Smooth muscle cell (in vitro differentiated cells): ENCODE results near the gene SMAD7. TPM values are rescaled to one million over a fixed set of nuclear protein-coding genes. Genes with fewer than 3 reads are reported as not detected.

ENCODE experiments used
- DNase-seq: peaks from one replicate; lab custom pipeline; 2025; ENCODE audit not compliant: unreplicated experiment; lab: John Stamatoyannopoulos, UW
- H2AFZ ChIP-seq: fragments of 200-600 bp; sonication (generic); 2 replicates; pipeline ENCODE4 v1.6.0; 2016; ENCODE audit warnings: antibody characterized with exemption, low read depth, mild to moderate bottlenecking
- H3F3A ChIP-seq: fragments of 200-600 bp; sonication (generic); 2 replicates; pipeline ENCODE4 v1.6.0; 2017; ENCODE audit warnings: antibody characterized with exemption, low read depth
- H3K27ac ChIP-seq: fragments of 200-600 bp; sonication (generic); 2 replicates; pipeline ENCODE4 v1.5.1; 2016; ENCODE audit warnings: low read depth, mild to moderate bottlenecking
- H3K27me3 ChIP-seq: fragments of 200-600 bp; sonication (generic); 2 replicates; pipeline ENCODE4 v1.6.1; 2016; ENCODE audit warnings: low read depth, mild to moderate bottlenecking
- H3K36me3 ChIP-seq: fragments of 200-600 bp; sonication (generic); 2 replicates; pipeline ENCODE4 v1.5.1; 2016; ENCODE audit warnings: low read depth
- H3K4me1 ChIP-seq: fragments of 200-600 bp; sonication (generic); 2 replicates; pipeline ENCODE4 v1.5.1; 2016; ENCODE audit warnings: low read depth
- H3K4me2 ChIP-seq: fragments of 200-600 bp; sonication (generic); 2 replicates; pipeline ENCODE4 v1.6.0; 2016; ENCODE audit warnings: mild to moderate bottlenecking
- H3K4me3 ChIP-seq: fragments of 200-600 bp; sonication (generic); 2 replicates; pipeline ENCODE4 v1.5.1; 2016; ENCODE audit warnings: mild to moderate bottlenecking
- H3K79me2 ChIP-seq: fragments of 200-600 bp; sonication (generic); 2 replicates; pipeline ENCODE4 v1.6.0; 2016; ENCODE audit warnings: low read depth, mild to moderate bottlenecking
- H3K9ac ChIP-seq: fragments of 200-600 bp; sonication (generic); 2 replicates; pipeline ENCODE4 v1.6.0; 2016; ENCODE audit warnings: low read depth
- H3K9me3 ChIP-seq: fragments of 200-600 bp; sonication (generic); replicated peaks from 2 replicates; pipeline ENCODE4 v1.5.1; 2016; ENCODE audit warnings: low read depth
- H4K20me1 ChIP-seq: fragments of 200-600 bp; sonication (generic); 2 replicates; pipeline ENCODE4 v1.6.0; 2016; ENCODE audit warnings: low read depth
- CTCF ChIP-seq: fragments of 200-600 bp; sonication (generic); IDR thresholded peaks from 2 replicates; pipeline ENCODE4 v1.5.1; 2017; ENCODE audit warnings: borderline replicate concordance, mild to moderate bottlenecking, antibody characterized with exemption; ENCODE audit not compliant: insufficient read depth, poor library complexity, severe bottlenecking
- WGBS: methylation state at CpG from one replicate; pipeline ENCODE4 v1.1.7; 2016; ENCODE audit warnings: low lambda C conversion rate; 5-methylcytosine and 5-hydroxymethylcytosine counted together
- polyA plus RNA-seq: library from polyadenylated mRNA; unstranded; fragments of >200 nt; fragmentation: Nextera tagmentation; extraction: Ambion mirVana; gene quantifications from 2 replicates; pipeline ENCODE4 v1.2.1, GENCODE V29; 2016
- total RNA-seq: library from RNA; depleted of rRNA; stranded (reverse); fragments of >200 nt; gene quantifications from 2 replicates; pipeline ENCODE4 v1.2.3, GENCODE V29; 2014

SMAD7 gene
- total and polyA plus RNA-seq, 2 experiments from 2014 or later = 114 to 134 TPM

- H3K27me3 ChIP-seq = no peaks in the 10 kb centered on the region
- H3K4me2 ChIP-seq = peak overlapping the region; percentile 79
- no peak for TF ChIP-seq CTCF
- no peaks in the 10 kb centered on the region for H3K9me3 ChIP-seq
- WGBS = 43% methylated on average over 6 of the region's 6 CpGs
- no peaks in the 10 kb centered on the region for H3K79me2 ChIP-seq
- H3K36me3 ChIP-seq = no peaks in the 10 kb centered on the region
- H4K20me1 ChIP-seq = no peaks in the 10 kb centered on the region
- peak overlapping the region; percentile 98 for H3K9ac ChIP-seq
- no peak overlapping the region for H2AFZ ChIP-seq
- peaks cover 20% of the 10 kb centered on the region for H3F3A ChIP-seq
- H3K4me1 ChIP-seq = peaks cover 18% of the 10 kb centered on the region
- no peak for DNase-seq
- H3K4me3 ChIP-seq = no peak overlapping the region
- peak overlapping the region; percentile 100 for H3K27ac ChIP-seq
These were observed 46.9 kb upstream of the SMAD7 start for GRCh38 chr18:48997681-48997984.

- Histone ChIP-seq H3K4me3 (no peak overlapping the region), H3K79me2 (no peaks in the 10 kb centered on the region), H3K27me3 (no peaks in the 10 kb centered on the region), H3K4me2 (peak overlapping the region; percentile 79), H3F3A (peaks cover 20% of the 10 kb centered on the region), H3K4me1 (peaks cover 18% of the 10 kb centered on the region), H3K9me3 (no peaks in the 10 kb centered on the region), H3K27ac (peak overlapping the region; percentile 100), H4K20me1 (no peaks in the 10 kb centered on the region), H3K9ac (peak overlapping the region; percentile 98), H3K36me3 (no peaks in the 10 kb centered on the region), H2AFZ (no peak overlapping the region)
- WGBS = 56% methylated on average over 7 of the region's 8 CpGs
- TF ChIP-seq CTCF = no peak
- DNase-seq = no peak
These were observed 46.2 kb upstream of the SMAD7 start for GRCh38 chr18:48996901-48997463.

GRCh38 chr18:48996041-48996440, 45.3 kb upstream of the SMAD7 start:
- Histone ChIP-seq H3F3A (peaks cover 20% of the 10 kb centered on the region), H3K4me1 (peaks cover 22% of the 10 kb centered on the region), H3K9ac (peak overlapping the region; percentile 5), H3K27me3 (no peaks in the 10 kb centered on the region), H3K79me2 (no peaks in the 10 kb centered on the region), H2AFZ (no peak overlapping the region), H3K36me3 (no peaks in the 10 kb centered on the region), H3K4me3 (no peak overlapping the region), H4K20me1 (no peaks in the 10 kb centered on the region), H3K27ac (peak overlapping the region; percentile 100), H3K9me3 (no peaks in the 10 kb centered on the region), H3K4me2 (no peak overlapping the region)
- no peak for DNase-seq
- no peak for TF ChIP-seq CTCF
- WGBS = 97% methylated on average over 4 of the region's 4 CpGs
